Osteoblast (primary cell): ENCODE measurements around the gene PRX. TPM values are rescaled to one million over a fixed set of nuclear protein-coding genes. Genes with fewer than 3 reads are reported as not detected.

ENCODE experiments used
- DNase-seq: peaks from one replicate; pipeline ENCODE4 v3.0.0; 2011; ENCODE audit warnings: low spot score, mixed read lengths; ENCODE audit not compliant: insufficient read length; ENCODE audit errors: missing footprints
- H2AFZ ChIP-seq: 2 replicates; pipeline ENCODE4 v1.6.0; 2011; ENCODE audit warnings: mild to moderate bottlenecking, low read length
- H3K27ac ChIP-seq: 2 replicates; pipeline ENCODE4 v1.5.1; 2011; ENCODE audit warnings: mild to moderate bottlenecking, low read depth, low read length, moderate library complexity
- H3K27me3 ChIP-seq: 2 replicates; pipeline ENCODE4 v1.6.0; 2012; ENCODE audit warnings: mild to moderate bottlenecking, control low read depth, inconsistent platforms, low read length, moderate library complexity; ENCODE audit not compliant: insufficient read depth
- H3K36me3 ChIP-seq: 2 replicates; pipeline ENCODE4 v1.5.1; 2011; ENCODE audit warnings: mild to moderate bottlenecking, low read length, control low read depth, moderate library complexity; ENCODE audit not compliant: insufficient read depth
- H3K4me1 ChIP-seq: 2 replicates; pipeline ENCODE4 v1.5.1; 2011; ENCODE audit warnings: mild to moderate bottlenecking, low read length, control low read depth, moderate library complexity; ENCODE audit not compliant: insufficient read depth
- H3K4me2 ChIP-seq: 2 replicates; pipeline ENCODE4 v1.6.0; 2011; ENCODE audit warnings: mild to moderate bottlenecking, low read length; ENCODE audit not compliant: insufficient read depth
- H3K4me3 ChIP-seq: fragments of 200-600 bp; sonication (generic); 3 replicates; pipeline ENCODE4 v1.5.1; 2012; ENCODE audit warnings: mild to moderate bottlenecking, low read length, inconsistent platforms; ENCODE audit not compliant: insufficient read depth
- H3K79me2 ChIP-seq: 2 replicates; pipeline ENCODE4 v1.6.0; 2012; ENCODE audit warnings: mild to moderate bottlenecking, low read length, control low read depth, inconsistent platforms; ENCODE audit not compliant: insufficient read depth
- H3K9me3 ChIP-seq: 2 replicates; pipeline ENCODE4 v1.5.1; 2011; ENCODE audit warnings: low read depth, low read length, control low read depth
- H4K20me1 ChIP-seq: 2 replicates; pipeline ENCODE4 v1.6.0; 2012; ENCODE audit warnings: mild to moderate bottlenecking, low read length, control low read depth; ENCODE audit not compliant: insufficient read depth
- CTCF ChIP-seq: IDR thresholded peaks from 2 replicates; pipeline ENCODE4 v1.5.1; 2011; ENCODE audit warnings: mild to moderate bottlenecking, low read depth, low read length, moderate library complexity; ENCODE audit errors: extremely low read depth
- total RNA-seq: library from RNA; depleted of rRNA; stranded (reverse); fragments of >200 nt; gene quantifications from 2 replicates; pipeline ENCODE4 v1.2.3, GENCODE V29; 2012

Gene PRX
- total RNA-seq, 1 donor = 3.3 TPM

DNA sequence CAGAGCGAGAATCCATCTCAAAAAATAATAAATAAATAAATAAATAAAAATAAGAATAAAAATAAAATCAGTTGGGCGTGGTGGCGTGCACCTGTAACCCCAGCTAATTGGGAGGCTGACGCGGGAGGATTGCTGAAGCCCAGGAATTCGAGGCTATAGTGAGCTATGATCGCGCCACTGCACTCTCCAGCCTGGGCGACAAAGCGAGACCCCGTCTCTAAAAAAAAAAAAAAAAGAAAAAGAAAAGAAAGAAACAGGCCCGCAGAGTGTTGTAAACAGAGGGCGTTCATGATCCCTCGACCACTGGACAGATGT lies 7.2 kb upstream of the PRX start:
- Histone ChIP-seq H3K4me2 (peak overlapping the region; percentile 78), H3K4me1 (peaks cover 23% of the 10 kb centered on the region)

GRCh38 chr19:40419780-40420179 lies 6.6 kb upstream of the PRX start:
- no peak for DNase-seq
- TF ChIP-seq CTCF = no peak
- H3K36me3 ChIP-seq = peaks cover 15% of the 10 kb centered on the region

More for the DNA sequence above, 7.2 kb upstream of the PRX start:
- no peak for TF ChIP-seq CTCF
- peak overlapping the region; percentile 94 for H3K27ac ChIP-seq
- H3K27me3 ChIP-seq = no peaks in the 10 kb centered on the region
- no peaks in the 10 kb centered on the region for H3K9me3 ChIP-seq
- peak overlapping the region; percentile 86 for H2AFZ ChIP-seq
- no peak for DNase-seq
- no peaks in the 10 kb centered on the region for H4K20me1 ChIP-seq
- peaks cover 32% of the 10 kb centered on the region for H3K79me2 ChIP-seq
- peaks cover 15% of the 10 kb centered on the region for H3K36me3 ChIP-seq
- H3K4me3 ChIP-seq = peak overlapping the region; percentile 82

GRCh38 chr19:40419066-40419612 lies 6.0 kb upstream of the PRX start:
- no peak overlapping the region for H3K4me2 ChIP-seq
- H3K79me2 ChIP-seq = peaks cover 22% of the 10 kb centered on the region
- H2AFZ ChIP-seq = no peak overlapping the region
- H3K4me1 ChIP-seq = peaks cover 23% of the 10 kb centered on the region
- H3K27me3 ChIP-seq = no peaks in the 10 kb centered on the region
- no peak for TF ChIP-seq CTCF
- no peaks in the 10 kb centered on the region for H3K9me3 ChIP-seq
- H3K4me3 ChIP-seq = no peak overlapping the region
- no peaks in the 10 kb centered on the region for H4K20me1 ChIP-seq
- DNase-seq = no peak
- H3K27ac ChIP-seq = no peak overlapping the region
- peaks cover 15% of the 10 kb centered on the region for H3K36me3 ChIP-seq

More at GRCh38 chr19:40419780-40420179, 6.6 kb upstream of the PRX start:
- Histone ChIP-seq H3K4me3 (no peak overlapping the region), H4K20me1 (no peaks in the 10 kb centered on the region), H3K4me2 (no peak overlapping the region), H3K9me3 (no peaks in the 10 kb centered on the region), H3K27ac (no peak overlapping the region), H3K79me2 (peaks cover 28% of the 10 kb centered on the region), H3K4me1 (peaks cover 23% of the 10 kb centered on the region), H3K27me3 (no peaks in the 10 kb centered on the region), H2AFZ (no peak overlapping the region)

DNA sequence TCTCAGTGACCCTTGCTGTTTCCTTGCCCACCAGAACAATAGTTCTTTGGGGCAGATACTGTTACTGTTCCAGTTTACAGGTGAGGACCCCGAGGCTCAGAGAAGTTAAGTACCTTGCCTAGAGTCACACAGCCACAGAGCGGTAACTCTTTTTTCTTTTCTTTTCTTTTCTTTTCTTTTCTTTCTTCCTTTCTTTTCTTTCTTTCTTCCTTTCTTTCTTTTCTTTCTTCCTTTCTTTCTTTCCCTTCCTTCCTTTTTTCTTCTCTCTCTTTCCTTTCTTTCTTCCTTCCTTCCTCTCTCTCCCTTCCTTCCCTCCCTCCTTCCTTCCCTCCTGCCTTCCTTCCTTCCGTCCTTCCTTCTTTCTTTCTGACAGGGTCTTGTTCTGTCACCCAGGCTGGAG lies 4.9 kb upstream of the PRX start:
- no peak for DNase-seq
- Histone ChIP-seq H3K27ac (no peak overlapping the region), H3K79me2 (peaks cover 11% of the 10 kb centered on the region), H3K4me2 (no peak overlapping the region), H2AFZ (no peak overlapping the region), H3K4me1 (peaks cover 23% of the 10 kb centered on the region), H3K4me3 (no peak overlapping the region), H3K36me3 (peaks cover 11% of the 10 kb centered on the region), H4K20me1 (no peaks in the 10 kb centered on the region), H3K27me3 (no peaks in the 10 kb centered on the region), H3K9me3 (no peaks in the 10 kb centered on the region)
- no peak for TF ChIP-seq CTCF
